ENCODE data around the gene GPR84. TPM values are rescaled to one million over a fixed set of nuclear protein-coding genes. Genes with fewer than 3 reads are reported as not detected.

Gene GPR84
- total RNA-seq, 2 experiments from 2014 or later = 0.27 to 0.53 TPM

DNA sequence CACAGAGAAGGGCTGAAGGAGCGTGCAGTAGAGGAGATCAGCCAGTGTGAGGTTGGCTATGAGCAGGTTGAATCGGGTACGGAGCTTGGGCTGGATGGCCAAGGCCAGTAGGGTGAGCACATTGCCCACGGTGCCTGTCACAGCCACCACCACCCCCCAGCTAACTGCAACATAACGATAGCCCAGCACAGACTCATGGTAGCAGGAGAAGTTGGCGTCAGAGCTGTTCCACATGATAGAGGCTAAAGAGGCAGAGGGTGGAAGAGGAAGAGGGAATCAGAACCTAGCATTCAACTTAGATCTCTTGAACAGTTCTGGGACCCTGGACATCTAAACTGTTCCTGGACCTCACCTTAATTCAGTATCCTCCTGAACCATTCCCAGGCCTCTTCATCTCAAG is 668 bp downstream of the GPR84 start:
- no peaks in the 10 kb centered on the region for H3K9me3 Mint-ChIP-seq
- H3K4me1 Mint-ChIP-seq (ENCODE audit: low read depth) = peaks cover 27% of the 10 kb centered on the region
- no peaks in the 10 kb centered on the region for H3K36me3 ChIP-seq (ENCODE audit: insufficient read depth, low read length)
- no peak overlapping the region for H3K4me3 ChIP-seq (ENCODE audit: low read length)
- intact Hi-C loops (cut with DNase I, micrococcal nuclease) = loop anchor here in 1 of 2 experiments (10.0 kb wide), 1 partner anchor 359 kb away; the partner anchor contains the start of genes HOXC8 and HOXC9
- no peak for DNase-seq
- no peaks in the 10 kb centered on the region for H3K9me3 ChIP-seq (ENCODE audit: control insufficient read depth in 1 of 2, insufficient read depth in 1 of 2, low read length in 2 of 2)
- no peaks in the 10 kb centered on the region for H3K27me3 Mint-ChIP-seq
- no peak overlapping the region for H3K27ac ChIP-seq (ENCODE audit: low read depth in 1 of 2, low read length in 2 of 2)
- H3K27ac Mint-ChIP-seq = peak overlapping the region; percentile 56
- ChIA-PET CTCF (no interaction called here), POLR2A (interaction anchor here (1.1 kb wide), 1 partner anchor 39 kb away, joined by 3 read pairs; the partner anchor contains the start of gene COPZ1)
- ATAC-seq (ENCODE audit: poor library complexity) = no peak
- no peaks in the 10 kb centered on the region for H3K27me3 ChIP-seq (ENCODE audit: control insufficient read depth in 1 of 2, insufficient read depth in 2 of 2, low read length in 2 of 2)
- TF ChIP-seq, protein P1, sequence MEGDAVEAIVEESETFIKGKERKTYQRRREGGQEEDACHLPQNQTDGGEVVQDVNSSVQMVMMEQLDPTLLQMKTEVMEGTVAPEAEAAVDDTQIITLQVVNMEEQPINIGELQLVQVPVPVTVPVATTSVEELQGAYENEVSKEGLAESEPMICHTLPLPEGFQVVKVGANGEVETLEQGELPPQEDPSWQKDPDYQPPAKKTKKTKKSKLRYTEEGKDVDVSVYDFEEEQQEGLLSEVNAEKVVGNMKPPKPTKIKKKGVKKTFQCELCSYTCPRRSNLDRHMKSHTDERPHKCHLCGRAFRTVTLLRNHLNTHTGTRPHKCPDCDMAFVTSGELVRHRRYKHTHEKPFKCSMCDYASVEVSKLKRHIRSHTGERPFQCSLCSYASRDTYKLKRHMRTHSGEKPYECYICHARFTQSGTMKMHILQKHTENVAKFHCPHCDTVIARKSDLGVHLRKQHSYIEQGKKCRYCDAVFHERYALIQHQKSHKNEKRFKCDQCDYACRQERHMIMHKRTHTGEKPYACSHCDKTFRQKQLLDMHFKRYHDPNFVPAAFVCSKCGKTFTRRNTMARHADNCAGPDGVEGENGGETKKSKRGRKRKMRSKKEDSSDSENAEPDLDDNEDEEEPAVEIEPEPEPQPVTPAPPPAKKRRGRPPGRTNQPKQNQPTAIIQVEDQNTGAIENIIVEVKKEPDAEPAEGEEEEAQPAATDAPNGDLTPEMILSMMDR (IDR thresholded peaks at IDR 0.05) = no peak
- H3K36me3 Mint-ChIP-seq (ENCODE audit: low read depth) = no peaks in the 10 kb centered on the region
- peaks cover 48% of the 10 kb centered on the region for H3K4me1 ChIP-seq (ENCODE audit: insufficient read depth, low read length)
- H3K4me3 Mint-ChIP-seq = no peak overlapping the region

- Histone ChIP-seq H3K36me3 (ENCODE audit: insufficient read depth, low read length) (no peaks in the 10 kb centered on the region), H3K4me1 (ENCODE audit: insufficient read depth, low read length) (peaks cover 48% of the 10 kb centered on the region), H3K4me3 (ENCODE audit: low read length) (no peak overlapping the region), H3K27me3 (ENCODE audit: control insufficient read depth in 1 of 2, insufficient read depth in 2 of 2, low read length in 2 of 2) (no peaks in the 10 kb centered on the region), H3K27ac (ENCODE audit: low read depth in 1 of 2, low read length in 2 of 2) (no peak overlapping the region), H3K9me3 (ENCODE audit: control insufficient read depth in 1 of 2, insufficient read depth in 1 of 2, low read length in 2 of 2) (no peaks in the 10 kb centered on the region)
- no peaks in the 10 kb centered on the region for H3K36me3 Mint-ChIP-seq (ENCODE audit: low read depth)
- ATAC-seq (ENCODE audit: poor library complexity) (no peak), DNase-seq (no peak)
- TF ChIP-seq, protein P1 (IDR thresholded peaks at IDR 0.05) = no peak
- H3K4me3 Mint-ChIP-seq = no peak overlapping the region
- H3K9me3 Mint-ChIP-seq = no peaks in the 10 kb centered on the region
- no peaks in the 10 kb centered on the region for H3K27me3 Mint-ChIP-seq
- peaks cover 22% of the 10 kb centered on the region for H3K4me1 Mint-ChIP-seq (ENCODE audit: low read depth)
- POLR2A ChIA-PET = interaction anchor here (1.1 kb wide), 1 partner anchor 38 kb away, joined by 3 read pairs; the partner anchor contains the start of gene COPZ1
- H3K27ac Mint-ChIP-seq = no peak overlapping the region
- intact Hi-C loops (cut with DNase I, micrococcal nuclease) = loop anchor here in 1 of 2 experiments (10.0 kb wide), 1 partner anchor 358 kb away; the partner anchor contains the start of genes HOXC8 and HOXC9
- CTCF ChIA-PET = interaction anchor here (2.1 kb wide), 1 partner anchor 27 kb away, joined by 7 read pairs; no protein-coding TSS in a partner anchor
Observed at GRCh38 chr12:54363047-54363446, 1.2 kb downstream of the GPR84 start.

- DNase-seq (peak; percentile 20 to 75 (median 46)), ATAC-seq (ENCODE audit: poor library complexity) (no peak)
- H3K4me3 ChIP-seq (ENCODE audit: low read length) = no peak overlapping the region
- POLR2A ChIA-PET = interaction anchor here (0.7 to 2.7 kb wide), 4 partner anchors 8 to 69 kb away, joined by 3 to 11 read pairs (median 5); partner anchors contain the start of gene COPZ1
- Mint-ChIP-seq H3K36me3 (ENCODE audit: low read depth) (no peaks in the 10 kb centered on the region), H3K27ac (no peak overlapping the region), H3K9me3 (no peaks in the 10 kb centered on the region), H3K27me3 (no peaks in the 10 kb centered on the region), H3K4me3 (peak overlapping the region; percentile 70), H3K4me1 (ENCODE audit: low read depth) (peaks cover 20% of the 10 kb centered on the region)
- H3K9me3 ChIP-seq (ENCODE audit: control insufficient read depth in 1 of 2, insufficient read depth in 1 of 2, low read length in 2 of 2) = no peaks in the 10 kb centered on the region
- TF ChIP-seq, protein P1 (IDR thresholded peaks at IDR 0.05) = peak; percentile 72
- no peak overlapping the region for H3K27ac ChIP-seq (ENCODE audit: low read depth in 1 of 2, low read length in 2 of 2)
- CTCF ChIA-PET = interaction anchor here (0.5 to 2.9 kb wide), 6 partner anchors 18 to 109 kb away, joined by 3 to 16 read pairs (median 6); partner anchors contain the start of gene COPZ1
- H3K4me1 ChIP-seq (ENCODE audit: insufficient read depth, low read length) = peaks cover 53% of the 10 kb centered on the region
- no peaks in the 10 kb centered on the region for H3K27me3 ChIP-seq (ENCODE audit: control insufficient read depth in 1 of 2, insufficient read depth in 2 of 2, low read length in 2 of 2)
- H3K36me3 ChIP-seq (ENCODE audit: insufficient read depth, low read length) = no peaks in the 10 kb centered on the region
- intact Hi-C loops (cut with DNase I, micrococcal nuclease) = loop anchor here (1.0 to 10.0 kb wide), 5 partner anchors 66 to 356 kb away; partner anchors contain the start of genes HOXC8 (in 1 of the 2) and HOXC9 (in 1 of the 2)
Observed at GRCh38 chr12:54360717-54361456, 3.4 kb downstream of the GPR84 start.

Measured in CD4-positive, alpha-beta T cell (primary cell).